HepG2 (cell line): ENCODE results near the gene SPRR3.

ENCODE experiments used
- POLR2A ChIP-seq, 2 experiments: IDR thresholded peaks; 2 replicates each; pipeline ENCODE4 v1.6.1; 2011; ENCODE audit warnings: low read depth in 2 of 2, low read length in 2 of 2, mild to moderate bottlenecking in 1 of 2, moderate library complexity in 1 of 2; ENCODE audit not compliant: insufficient read depth in 1 of 2
- TCF7 ChIP-seq: sonication (generic); IDR thresholded peaks from 2 replicates; pipeline ENCODE4 v1.6.1; 2016; ENCODE audit warnings: antibody characterized with exemption, low read depth
- ZNF24 ChIP-seq: fragments of 450-650 bp; IDR thresholded peaks from 2 replicates; pipeline ENCODE4 v1.6.1; 2017; ENCODE audit warnings: antibody characterized with exemption, mild to moderate bottlenecking
- ZNF530 ChIP-seq: sonication (generic); formaldehyde crosslinking; IDR thresholded peaks from 2 replicates; pipeline ENCODE4 v1.5.0; 2020; ENCODE audit warnings: low read depth, mild to moderate bottlenecking, missing genetic modification reagents
- ZNF639 ChIP-seq: conservative IDR thresholded peaks from 2 replicates; pipeline ENCODE4 v1.6.1; 2018; ENCODE audit warnings: missing genetic modification reagents
- ZNF704 ChIP-seq: sonication (generic); formaldehyde crosslinking; IDR thresholded peaks from 2 replicates; pipeline ENCODE4 v1.8.1; 2023; ENCODE audit warnings: mild to moderate bottlenecking, inconsistent platforms, moderate library complexity, missing genetic modification reagents, borderline replicate concordance
- TF ChIP-seq, protein P1 (sequence below): sonication (generic); formaldehyde crosslinking; IDR thresholded peaks from 2 replicates; pipeline ENCODE4 v1.5.0; 2020; ENCODE audit warnings: mild to moderate bottlenecking, missing genetic modification reagents, moderate library complexity
- TF ChIP-seq, protein P2 (sequence below): sonication (generic); formaldehyde crosslinking; IDR thresholded peaks from 2 replicates; pipeline ENCODE4 v1.4.0; 2020; ENCODE audit warnings: missing genetic modification reagents

GRCh38 chr1:153032677-153033308 is 31.2 kb downstream of the SPRR3 start:
- no peak for TF ChIP-seq TCF7
- TF ChIP-seq, protein P1, sequence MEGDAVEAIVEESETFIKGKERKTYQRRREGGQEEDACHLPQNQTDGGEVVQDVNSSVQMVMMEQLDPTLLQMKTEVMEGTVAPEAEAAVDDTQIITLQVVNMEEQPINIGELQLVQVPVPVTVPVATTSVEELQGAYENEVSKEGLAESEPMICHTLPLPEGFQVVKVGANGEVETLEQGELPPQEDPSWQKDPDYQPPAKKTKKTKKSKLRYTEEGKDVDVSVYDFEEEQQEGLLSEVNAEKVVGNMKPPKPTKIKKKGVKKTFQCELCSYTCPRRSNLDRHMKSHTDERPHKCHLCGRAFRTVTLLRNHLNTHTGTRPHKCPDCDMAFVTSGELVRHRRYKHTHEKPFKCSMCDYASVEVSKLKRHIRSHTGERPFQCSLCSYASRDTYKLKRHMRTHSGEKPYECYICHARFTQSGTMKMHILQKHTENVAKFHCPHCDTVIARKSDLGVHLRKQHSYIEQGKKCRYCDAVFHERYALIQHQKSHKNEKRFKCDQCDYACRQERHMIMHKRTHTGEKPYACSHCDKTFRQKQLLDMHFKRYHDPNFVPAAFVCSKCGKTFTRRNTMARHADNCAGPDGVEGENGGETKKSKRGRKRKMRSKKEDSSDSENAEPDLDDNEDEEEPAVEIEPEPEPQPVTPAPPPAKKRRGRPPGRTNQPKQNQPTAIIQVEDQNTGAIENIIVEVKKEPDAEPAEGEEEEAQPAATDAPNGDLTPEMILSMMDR (CRISPR knock-in tag) = peak; percentile 53
- TF ChIP-seq ZNF530 = no peak
- no peak for TF ChIP-seq ZNF24
- TF ChIP-seq, protein P2, sequence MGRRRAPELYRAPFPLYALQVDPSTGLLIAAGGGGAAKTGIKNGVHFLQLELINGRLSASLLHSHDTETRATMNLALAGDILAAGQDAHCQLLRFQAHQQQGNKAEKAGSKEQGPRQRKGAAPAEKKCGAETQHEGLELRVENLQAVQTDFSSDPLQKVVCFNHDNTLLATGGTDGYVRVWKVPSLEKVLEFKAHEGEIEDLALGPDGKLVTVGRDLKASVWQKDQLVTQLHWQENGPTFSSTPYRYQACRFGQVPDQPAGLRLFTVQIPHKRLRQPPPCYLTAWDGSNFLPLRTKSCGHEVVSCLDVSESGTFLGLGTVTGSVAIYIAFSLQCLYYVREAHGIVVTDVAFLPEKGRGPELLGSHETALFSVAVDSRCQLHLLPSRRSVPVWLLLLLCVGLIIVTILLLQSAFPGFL = no peak
- TF ChIP-seq ZNF704 (CRISPR knock-in tag) = no peak
- no peak for TF ChIP-seq ZNF639 (CRISPR knock-in tag)
- TF ChIP-seq POLR2A (IDR thresholded peaks at IDR 0.05; ENCODE audit: insufficient read depth in 1 of 2, low read depth in 2 of 2, low read length in 2 of 2) = no peak
